ENCODE data around the gene MMP15.

The MMP15 gene

DNA sequence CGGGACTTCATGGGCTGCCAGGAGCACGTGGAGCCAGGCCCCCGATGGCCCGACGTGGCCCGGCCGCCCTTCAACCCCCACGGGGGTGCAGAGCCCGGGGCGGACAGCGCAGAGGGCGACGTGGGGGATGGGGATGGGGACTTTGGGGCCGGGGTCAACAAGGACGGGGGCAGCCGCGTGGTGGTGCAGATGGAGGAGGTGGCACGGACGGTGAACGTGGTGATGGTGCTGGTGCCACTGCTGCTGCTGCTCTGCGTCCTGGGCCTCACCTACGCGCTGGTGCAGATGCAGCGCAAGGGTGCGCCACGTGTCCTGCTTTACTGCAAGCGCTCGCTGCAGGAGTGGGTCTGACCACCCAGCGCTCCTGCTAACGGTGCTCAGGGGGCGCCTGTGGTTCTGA, 19.5 kb downstream of the MMP15 start:
- ATAC-seq (ENCODE audit: low read depth): no peak
- Histone ChIP-seq H3K4me3 (ENCODE audit: severe bottlenecking) (no peak overlapping the region), H3K27me3 (ENCODE audit: insufficient read depth, poor library complexity, severe bottlenecking) (no peaks in the 10 kb centered on the region), H3K9me3 (ENCODE audit: severe bottlenecking) (no peaks in the 10 kb centered on the region), H3K27ac (ENCODE audit: poor library complexity, severe bottlenecking) (no peak overlapping the region), H3K4me1 (ENCODE audit: insufficient read depth, poor library complexity, severe bottlenecking) (no peaks in the 10 kb centered on the region), H3K36me3 (ENCODE audit: low read depth) (no peaks in the 10 kb centered on the region)
- no peak for DNase-seq (ENCODE audit: low spot score)
- TF ChIP-seq, protein P1, sequence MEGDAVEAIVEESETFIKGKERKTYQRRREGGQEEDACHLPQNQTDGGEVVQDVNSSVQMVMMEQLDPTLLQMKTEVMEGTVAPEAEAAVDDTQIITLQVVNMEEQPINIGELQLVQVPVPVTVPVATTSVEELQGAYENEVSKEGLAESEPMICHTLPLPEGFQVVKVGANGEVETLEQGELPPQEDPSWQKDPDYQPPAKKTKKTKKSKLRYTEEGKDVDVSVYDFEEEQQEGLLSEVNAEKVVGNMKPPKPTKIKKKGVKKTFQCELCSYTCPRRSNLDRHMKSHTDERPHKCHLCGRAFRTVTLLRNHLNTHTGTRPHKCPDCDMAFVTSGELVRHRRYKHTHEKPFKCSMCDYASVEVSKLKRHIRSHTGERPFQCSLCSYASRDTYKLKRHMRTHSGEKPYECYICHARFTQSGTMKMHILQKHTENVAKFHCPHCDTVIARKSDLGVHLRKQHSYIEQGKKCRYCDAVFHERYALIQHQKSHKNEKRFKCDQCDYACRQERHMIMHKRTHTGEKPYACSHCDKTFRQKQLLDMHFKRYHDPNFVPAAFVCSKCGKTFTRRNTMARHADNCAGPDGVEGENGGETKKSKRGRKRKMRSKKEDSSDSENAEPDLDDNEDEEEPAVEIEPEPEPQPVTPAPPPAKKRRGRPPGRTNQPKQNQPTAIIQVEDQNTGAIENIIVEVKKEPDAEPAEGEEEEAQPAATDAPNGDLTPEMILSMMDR (IDR thresholded peaks at IDR 0.05; ENCODE audit: poor library complexity, severe bottlenecking): no peak

GRCh38 chr16:58046054-58046881, 20.7 kb downstream of the MMP15 start:
- Histone ChIP-seq H3K4me3 (ENCODE audit: severe bottlenecking) (no peak overlapping the region), H3K9me3 (ENCODE audit: severe bottlenecking) (no peaks in the 10 kb centered on the region), H3K4me1 (ENCODE audit: insufficient read depth, poor library complexity, severe bottlenecking) (no peaks in the 10 kb centered on the region), H3K27me3 (ENCODE audit: insufficient read depth, poor library complexity, severe bottlenecking) (no peaks in the 10 kb centered on the region), H3K27ac (ENCODE audit: poor library complexity, severe bottlenecking) (no peak overlapping the region), H3K36me3 (ENCODE audit: low read depth) (no peaks in the 10 kb centered on the region)
- no peak for DNase-seq (ENCODE audit: low spot score)
- ATAC-seq (ENCODE audit: low read depth): no peak
- TF ChIP-seq, protein P1 (IDR thresholded peaks at IDR 0.05; ENCODE audit: poor library complexity, severe bottlenecking): no peak

- ATAC-seq (ENCODE audit: low read depth) (no peak), DNase-seq (ENCODE audit: low spot score) (no peak)
Measured at GRCh38 chr16:58046936-58047335, 21.4 kb downstream of the MMP15 start.

DNA sequence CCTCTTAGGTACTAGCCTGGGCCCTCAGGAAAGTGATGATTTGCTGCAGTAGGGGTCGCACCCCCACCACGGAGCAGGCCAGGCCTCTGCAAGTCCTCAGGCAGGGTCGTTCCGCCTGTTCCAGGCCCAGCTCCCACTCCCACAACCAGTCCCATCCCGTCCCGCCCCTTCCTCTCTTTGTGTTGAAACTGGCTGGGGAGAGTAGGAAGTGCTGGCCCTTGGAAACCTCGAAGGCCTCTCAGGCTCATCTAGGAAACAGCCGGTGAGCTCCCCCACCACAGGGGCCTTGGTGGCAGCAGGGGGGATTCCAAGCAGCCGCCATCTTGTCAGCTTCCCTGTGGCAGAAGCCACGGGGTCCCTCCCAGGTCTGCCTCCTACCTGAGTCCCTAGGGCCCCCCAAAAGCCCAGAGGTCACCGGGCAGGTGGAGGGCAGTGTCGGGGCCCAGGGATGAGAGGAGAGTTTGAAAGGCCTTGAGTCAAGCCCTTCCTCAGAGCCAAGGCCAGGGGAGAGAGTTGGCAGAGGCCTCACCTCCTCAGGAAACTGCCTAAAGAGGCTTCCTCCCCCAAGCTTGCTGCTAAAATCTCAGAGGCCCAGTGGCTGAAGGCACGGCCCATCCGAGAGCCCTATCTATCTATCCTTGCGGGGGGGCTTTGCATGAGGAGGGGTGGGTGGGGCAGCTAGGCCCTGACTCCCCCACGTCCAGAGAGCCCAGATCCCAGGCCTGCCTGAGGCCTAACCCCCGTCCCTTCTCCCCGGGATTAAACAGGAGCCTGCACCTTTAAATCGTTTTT, 22.2 kb downstream of the MMP15 start:
- H3K9me3 ChIP-seq (ENCODE audit: severe bottlenecking): no peaks in the 10 kb centered on the region
- TF ChIP-seq, protein P1 (IDR thresholded peaks at IDR 0.05; ENCODE audit: poor library complexity, severe bottlenecking): no peak
- no peaks in the 10 kb centered on the region for H3K27me3 ChIP-seq (ENCODE audit: insufficient read depth, poor library complexity, severe bottlenecking)
- no peak overlapping the region for H3K27ac ChIP-seq (ENCODE audit: poor library complexity, severe bottlenecking)
- no peak for ATAC-seq (ENCODE audit: low read depth)
- no peaks in the 10 kb centered on the region for H3K4me1 ChIP-seq (ENCODE audit: insufficient read depth, poor library complexity, severe bottlenecking)
- no peak overlapping the region for H3K4me3 ChIP-seq (ENCODE audit: severe bottlenecking)
- no peak for DNase-seq (ENCODE audit: low spot score)
- no peaks in the 10 kb centered on the region for H3K36me3 ChIP-seq (ENCODE audit: low read depth)

More at GRCh38 chr16:58046936-58047335, 21.4 kb downstream of the MMP15 start:
- no peaks in the 10 kb centered on the region for H3K36me3 ChIP-seq (ENCODE audit: low read depth)
- H3K4me1 ChIP-seq (ENCODE audit: insufficient read depth, poor library complexity, severe bottlenecking): no peaks in the 10 kb centered on the region
- H3K4me3 ChIP-seq (ENCODE audit: severe bottlenecking): no peak overlapping the region
- H3K27ac ChIP-seq (ENCODE audit: poor library complexity, severe bottlenecking): no peak overlapping the region
- TF ChIP-seq, protein P1 (IDR thresholded peaks at IDR 0.05; ENCODE audit: poor library complexity, severe bottlenecking): no peak
- no peaks in the 10 kb centered on the region for H3K9me3 ChIP-seq (ENCODE audit: severe bottlenecking)
- H3K27me3 ChIP-seq (ENCODE audit: insufficient read depth, poor library complexity, severe bottlenecking): no peaks in the 10 kb centered on the region

Data from RWPE2 (cell line).